ENCODE results near the gene MYADM.

- TF ChIP-seq CTCF (IDR thresholded peaks at IDR 0.05; ENCODE audit: poor library complexity) (no peak), EZH2phosphoT487 (IDR thresholded peaks at IDR 0.05; ENCODE audit: low read depth, severe bottlenecking, unreplicated experiment) (no peak)
Observed at GRCh38 chr19:53853707-53854106, 14.0 kb upstream of the MYADM start.

Data from hepatocyte (in vitro differentiated cells).